DND-41 (cell line): ENCODE data around the gene CFAP70.

Experiments used
- EZH2 ChIP-seq: IDR thresholded peaks from 3 replicates; pipeline ENCODE4 v1.6.1; 2012; ENCODE audit warnings: borderline replicate concordance, low read depth, mild to moderate bottlenecking, moderate library complexity, low read length, inconsistent platforms; ENCODE audit not compliant: severe bottlenecking
- TF ChIP-seq, protein P1 (sequence below): IDR thresholded peaks from 2 replicates; pipeline ENCODE4 v1.5.1; 2012; ENCODE audit warnings: borderline replicate concordance, low read length, moderate library complexity, mild to moderate bottlenecking; ENCODE audit not compliant: poor library complexity, severe bottlenecking; ENCODE audit errors: extremely low read depth

- TF ChIP-seq, protein P1, sequence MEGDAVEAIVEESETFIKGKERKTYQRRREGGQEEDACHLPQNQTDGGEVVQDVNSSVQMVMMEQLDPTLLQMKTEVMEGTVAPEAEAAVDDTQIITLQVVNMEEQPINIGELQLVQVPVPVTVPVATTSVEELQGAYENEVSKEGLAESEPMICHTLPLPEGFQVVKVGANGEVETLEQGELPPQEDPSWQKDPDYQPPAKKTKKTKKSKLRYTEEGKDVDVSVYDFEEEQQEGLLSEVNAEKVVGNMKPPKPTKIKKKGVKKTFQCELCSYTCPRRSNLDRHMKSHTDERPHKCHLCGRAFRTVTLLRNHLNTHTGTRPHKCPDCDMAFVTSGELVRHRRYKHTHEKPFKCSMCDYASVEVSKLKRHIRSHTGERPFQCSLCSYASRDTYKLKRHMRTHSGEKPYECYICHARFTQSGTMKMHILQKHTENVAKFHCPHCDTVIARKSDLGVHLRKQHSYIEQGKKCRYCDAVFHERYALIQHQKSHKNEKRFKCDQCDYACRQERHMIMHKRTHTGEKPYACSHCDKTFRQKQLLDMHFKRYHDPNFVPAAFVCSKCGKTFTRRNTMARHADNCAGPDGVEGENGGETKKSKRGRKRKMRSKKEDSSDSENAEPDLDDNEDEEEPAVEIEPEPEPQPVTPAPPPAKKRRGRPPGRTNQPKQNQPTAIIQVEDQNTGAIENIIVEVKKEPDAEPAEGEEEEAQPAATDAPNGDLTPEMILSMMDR, result no peak
- TF ChIP-seq EZH2, result no peak
Observed at GRCh38 chr10:73211106-73211811, 147.4 kb downstream of the CFAP70 start.
